HG03066 (cell line): ENCODE data around the gene PNCK.

Experiments
- ATAC-seq: cut with Tn5 transposase; IDR thresholded peaks from one replicate; pipeline ENCODE4 v1.9.1; 2021; ENCODE audit warnings: low read depth; ENCODE audit not compliant: unreplicated experiment

Gene PNCK

DNA sequence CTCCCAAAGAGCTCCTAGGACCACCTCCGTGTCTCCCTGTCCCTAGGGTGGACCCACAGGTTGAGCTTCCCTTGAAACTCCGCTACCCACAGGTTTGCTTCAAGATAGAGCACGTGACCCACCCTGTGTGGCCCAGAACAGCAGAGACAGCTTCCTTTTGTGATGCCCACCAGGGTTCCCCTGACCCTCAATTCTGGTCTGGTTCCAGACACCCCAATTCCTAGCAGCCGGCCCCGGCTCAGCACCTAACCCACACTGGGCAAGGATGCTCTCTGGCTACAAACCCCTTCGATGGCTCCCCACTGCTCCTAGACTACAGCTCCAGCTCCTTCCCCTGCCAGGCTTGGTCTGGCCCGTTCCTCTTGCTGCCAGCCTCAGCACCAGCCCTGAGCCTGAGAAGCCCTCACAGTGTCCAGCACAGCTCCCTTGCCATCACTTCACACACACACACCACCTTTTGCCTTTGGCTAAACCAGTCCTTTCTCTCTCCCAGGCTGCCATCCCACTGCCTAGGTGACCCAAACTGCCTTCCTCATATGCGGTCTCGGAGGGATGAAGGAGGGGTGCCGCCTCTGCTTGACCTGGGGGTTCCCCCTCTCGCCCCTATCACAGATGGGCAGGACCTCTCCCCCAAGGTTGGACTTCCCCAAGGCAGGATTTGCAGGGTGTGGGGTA is 6.2 kb downstream of the PNCK start:
- no peak for ATAC-seq

- no peak for ATAC-seq
Measured at GRCh38 chrX:153665726-153666306, 7.8 kb downstream of the PNCK start.

- ATAC-seq: no peak
Measured at GRCh38 chrX:153662266-153662665, 11.3 kb downstream of the PNCK start.

- no peak for ATAC-seq
Measured at GRCh38 chrX:153659268-153659667, 14.3 kb downstream of the PNCK start.

DNA sequence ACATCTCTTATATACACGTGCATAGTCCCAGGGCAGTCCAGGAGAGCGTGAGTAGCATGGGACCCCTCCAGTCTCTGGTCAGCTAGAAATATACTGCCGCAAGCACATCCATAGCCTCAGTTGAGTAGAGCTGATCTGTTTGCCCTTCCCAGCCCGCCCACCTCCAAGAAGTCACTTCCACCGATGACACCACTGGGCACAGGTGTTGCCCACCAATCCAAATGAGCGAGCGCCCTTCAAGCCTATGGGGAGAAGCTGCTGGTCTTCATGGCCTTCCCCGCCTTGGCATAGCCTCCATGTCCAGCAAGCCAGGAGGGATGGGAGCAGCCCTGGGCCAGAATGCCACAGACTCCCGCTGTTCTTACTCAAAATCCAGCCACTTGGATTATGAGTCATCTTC is 16.5 kb downstream of the PNCK start:
- no peak for ATAC-seq

- ATAC-seq: no peak
Measured at GRCh38 chrX:153653556-153653955, 20.1 kb downstream of the PNCK start.

GRCh38 chrX:153651540-153652079 is 22.0 kb downstream of the PNCK start:
- ATAC-seq: no peak

DNA sequence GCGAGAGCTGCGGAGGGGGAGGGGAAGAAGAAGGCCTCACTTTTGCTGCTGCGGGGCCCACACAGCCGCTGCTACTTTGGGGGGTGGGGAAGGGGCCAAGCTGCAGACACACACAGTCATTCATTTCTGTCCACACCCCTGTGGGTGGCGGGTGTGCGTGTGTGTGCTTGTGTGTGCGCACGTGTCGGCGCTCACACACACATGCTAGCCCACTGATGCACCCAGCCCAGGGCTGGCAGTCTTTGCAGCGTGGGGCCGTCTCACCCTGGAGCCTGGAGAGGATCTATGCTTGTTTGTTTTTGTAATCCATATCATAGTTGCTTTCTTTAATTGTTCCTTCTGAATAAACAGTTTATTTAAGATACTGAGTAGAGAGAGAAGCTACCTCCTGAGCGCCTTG is 22.7 kb downstream of the PNCK start:
- no peak for ATAC-seq

GRCh38 chrX:153649915-153650782 is 23.5 kb downstream of the PNCK start:
- ATAC-seq: no peak

DNA sequence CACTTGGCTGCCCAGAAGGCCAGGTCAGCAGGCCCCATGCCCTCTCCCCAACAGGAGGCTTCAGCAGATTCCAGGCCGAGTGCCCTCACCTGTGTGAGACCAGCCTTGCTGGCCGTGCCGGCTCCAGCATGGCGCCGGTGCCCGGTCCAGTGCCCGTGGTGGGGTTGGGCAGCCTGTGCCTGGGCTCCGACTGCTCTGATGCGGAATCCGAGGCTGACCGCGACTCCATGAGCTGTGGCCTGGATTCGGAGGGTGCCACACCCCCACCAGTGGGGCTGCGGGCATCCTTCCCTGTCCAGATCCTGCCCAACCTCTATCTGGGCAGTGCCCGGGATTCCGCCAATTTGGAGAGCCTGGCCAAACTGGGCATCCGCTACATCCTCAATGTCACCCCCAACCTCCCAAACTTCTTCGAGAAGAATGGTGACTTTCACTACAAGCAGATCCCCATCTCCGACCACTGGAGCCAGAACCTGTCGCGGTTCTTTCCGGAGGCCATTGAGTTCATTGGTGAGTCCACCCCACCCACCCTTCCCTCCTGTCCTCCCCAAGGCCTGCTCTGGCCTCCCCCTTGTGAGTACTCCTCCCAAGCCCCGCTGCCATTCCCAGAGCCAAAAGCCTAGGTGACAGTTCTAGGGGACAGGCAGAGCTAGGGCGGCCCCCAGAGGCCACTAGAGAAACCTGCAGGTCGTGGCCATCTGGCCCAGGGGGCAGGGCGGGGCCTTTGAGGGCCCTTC is 24.3 kb downstream of the PNCK start:
- no peak for ATAC-seq

GRCh38 chrX:153648358-153649177 is 25.0 kb downstream of the PNCK start:
- no peak for ATAC-seq

DNA sequence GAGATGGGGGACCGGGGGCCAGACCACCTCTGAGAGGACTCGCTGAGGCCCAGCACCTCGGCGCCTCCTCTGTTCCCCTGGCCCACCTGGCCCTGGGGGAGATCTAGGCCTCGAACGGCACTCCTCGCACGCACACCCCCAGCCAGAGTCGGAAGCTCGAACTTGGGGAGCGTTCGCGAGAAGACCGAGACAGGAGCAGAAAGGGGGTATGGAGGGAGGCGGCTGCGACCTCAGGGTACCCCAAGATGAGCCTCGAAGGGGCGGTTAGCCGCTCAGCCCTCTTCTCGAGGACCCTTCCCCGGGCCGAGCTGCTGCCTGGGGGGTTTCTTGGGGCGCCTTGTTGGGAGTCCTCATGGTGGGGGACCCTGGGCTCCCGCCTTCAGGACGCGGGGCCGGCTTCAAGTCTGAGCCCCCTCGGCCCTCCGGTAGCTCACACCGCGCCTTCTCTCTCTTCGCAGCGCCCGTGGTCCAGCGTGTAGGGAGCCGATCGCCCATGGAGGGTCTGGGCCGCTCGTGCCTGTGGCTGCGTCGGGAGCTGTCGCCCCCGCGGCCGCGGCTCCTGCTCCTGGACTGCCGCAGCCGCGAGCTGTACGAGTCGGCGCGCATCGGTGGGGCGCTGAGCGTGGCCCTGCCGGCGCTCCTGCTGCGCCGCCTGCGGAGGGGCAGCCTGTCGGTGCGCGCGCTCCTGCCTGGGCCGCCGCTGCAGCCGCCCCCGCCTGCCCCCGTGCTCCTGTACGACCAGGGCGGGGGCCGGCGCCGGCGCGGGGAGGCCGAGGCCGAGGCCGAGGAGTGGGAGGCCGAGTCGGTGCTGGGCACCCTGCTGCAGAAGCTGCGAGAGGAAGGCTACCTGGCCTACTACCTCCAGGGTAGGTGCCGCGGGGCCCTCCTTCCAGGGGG is 25.9 kb downstream of the PNCK start:
- ATAC-seq: no peak

DNA sequence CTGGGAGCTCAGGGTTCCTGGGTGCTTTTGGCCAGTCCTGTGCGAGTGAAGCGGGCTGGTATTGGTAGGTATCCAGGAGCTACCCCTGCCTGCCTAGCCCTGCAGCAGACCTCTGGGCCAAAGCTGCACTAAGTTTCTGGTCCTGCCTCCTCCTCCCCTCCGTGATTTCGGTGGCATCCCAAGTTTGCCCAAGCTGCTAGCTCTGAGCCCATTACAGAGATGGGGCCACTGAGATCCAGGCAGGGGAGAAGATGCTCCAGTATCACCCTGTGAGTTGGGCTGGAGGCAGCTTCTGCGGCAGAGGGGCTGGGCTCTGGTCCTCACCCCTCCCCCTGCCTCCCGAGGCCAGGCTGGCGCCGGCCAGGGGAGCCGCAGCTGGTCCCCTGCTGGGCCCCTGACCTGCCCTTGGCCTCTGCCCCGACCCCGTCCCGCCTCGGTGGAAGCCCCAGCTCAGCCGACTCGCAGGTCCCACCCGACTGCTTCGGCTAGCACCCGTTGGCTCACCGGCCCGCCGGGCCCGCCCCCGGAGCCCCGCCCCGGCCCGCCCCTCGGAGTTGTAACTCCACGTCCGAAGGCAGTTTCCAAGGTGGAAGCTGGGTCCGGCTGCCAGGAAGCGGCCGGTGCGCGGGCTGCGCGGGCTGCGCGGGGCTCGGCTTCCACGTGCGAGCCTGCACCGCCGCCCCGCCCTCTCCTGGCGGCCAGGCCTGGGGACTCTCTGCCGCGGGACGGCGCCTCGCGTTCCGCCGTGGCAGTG is 26.8 kb downstream of the PNCK start, which contains the start of gene DUSP9:
DUSP9 (plus strand) TSS at position 584 of the 754 bp plus-strand sequence. CDS start 751 bp downstream, outside the sequence.
- no peak for ATAC-seq

GRCh38 chrX:153645921-153646488 is 27.6 kb downstream of the PNCK start:
- ATAC-seq: no peak

- ATAC-seq: no peak
Measured at GRCh38 chrX:153645151-153645550, 28.5 kb downstream of the PNCK start.

- no peak for ATAC-seq
Measured at GRCh38 chrX:153644356-153645125, 29.1 kb downstream of the PNCK start.
